GM11168 (cell line): ENCODE measurements around the gene DYNC2I2.
"Not testable (repeated sequence)": the region's sequence is repeated elsewhere in the genome, so short reads cannot be mapped to it uniquely, and the experiment has no call there.

Experiments used
- in situ Hi-C: fragments of 300-500 bp; cut with MboI; formaldehyde crosslinking; loops from one replicate; pipeline ENCODE4 v1.12.0; 2022; ENCODE audit warnings: low sequenced_read_pairs; ENCODE audit not compliant: unreplicated experiment

The DYNC2I2 gene

GRCh38 chr9:128656416-128657343 is at the start of gene DYNC2I2:
TSS of gene DYNC2I2 (minus strand) at chr9:128656847. CDS start at chr9:128656726, 121 bp downstream.
- in situ Hi-C loops, result no loop called here

GRCh38 chr9:128706045-128706444 is 49.4 kb upstream of the DYNC2I2 start:
- in situ Hi-C loops, result no loop called here

GRCh38 chr9:128705051-128705965 is 48.7 kb upstream of the DYNC2I2 start:
- in situ Hi-C loops, result no loop called here

- in situ Hi-C loops, result no loop called here
Observed at GRCh38 chr9:128704356-128704670, 47.7 kb upstream of the DYNC2I2 start.

GRCh38 chr9:128703616-128704355 is 47.1 kb upstream of the DYNC2I2 start:
- in situ Hi-C loops, result no loop called here

GRCh38 chr9:128702949-128703615 is 46.4 kb upstream of the DYNC2I2 start:
- in situ Hi-C loops, result no loop called here

- in situ Hi-C loops, result no loop called here
Observed at GRCh38 chr9:128702445-128702948, 45.9 kb upstream of the DYNC2I2 start, which contains the start of gene PKN3. TSS of gene PKN3 (plus strand) at chr9:128702503. CDS start at chr9:128702916, 413 bp downstream.

GRCh38 chr9:128701227-128701854 is 44.7 kb upstream of the DYNC2I2 start:
- in situ Hi-C loops, result no loop called here

- in situ Hi-C loops, result not testable (repeated sequence)
Observed at GRCh38 chr9:128699096-128699795, 42.6 kb upstream of the DYNC2I2 start.

GRCh38 chr9:128696923-128697707 is 40.5 kb upstream of the DYNC2I2 start:
- in situ Hi-C loops, result no loop called here

- in situ Hi-C loops, result no loop called here
Observed at GRCh38 chr9:128694344-128694743, 37.7 kb upstream of the DYNC2I2 start.

- in situ Hi-C loops, result not testable (repeated sequence)
Observed at GRCh38 chr9:128693738-128694137, 37.1 kb upstream of the DYNC2I2 start.

GRCh38 chr9:128690684-128691034 is 34.0 kb upstream of the DYNC2I2 start:
- in situ Hi-C loops, result no loop called here

- in situ Hi-C loops, result no loop called here
Observed at GRCh38 chr9:128689820-128690683, 33.4 kb upstream of the DYNC2I2 start.

GRCh38 chr9:128689293-128689774 is 32.7 kb upstream of the DYNC2I2 start:
- in situ Hi-C loops, result no loop called here

- in situ Hi-C loops, result no loop called here
Observed at GRCh38 chr9:128688501-128689292, 32.0 kb upstream of the DYNC2I2 start, which contains the start of gene SET. TSS of gene SET (plus strand) at chr9:128689222. CDS start at chr9:128689583, 361 bp downstream.
